ENCODE results near the gene LCN6. TPM values are rescaled to one million over a fixed set of nuclear protein-coding genes. Genes with fewer than 3 reads are reported as not detected.

Gene LCN6
- total and polyA plus RNA-seq, 10 of the 15 experiments (the other 5 are each of a cell fraction or from before 2014, with no cell fraction given): not detected

DNA sequence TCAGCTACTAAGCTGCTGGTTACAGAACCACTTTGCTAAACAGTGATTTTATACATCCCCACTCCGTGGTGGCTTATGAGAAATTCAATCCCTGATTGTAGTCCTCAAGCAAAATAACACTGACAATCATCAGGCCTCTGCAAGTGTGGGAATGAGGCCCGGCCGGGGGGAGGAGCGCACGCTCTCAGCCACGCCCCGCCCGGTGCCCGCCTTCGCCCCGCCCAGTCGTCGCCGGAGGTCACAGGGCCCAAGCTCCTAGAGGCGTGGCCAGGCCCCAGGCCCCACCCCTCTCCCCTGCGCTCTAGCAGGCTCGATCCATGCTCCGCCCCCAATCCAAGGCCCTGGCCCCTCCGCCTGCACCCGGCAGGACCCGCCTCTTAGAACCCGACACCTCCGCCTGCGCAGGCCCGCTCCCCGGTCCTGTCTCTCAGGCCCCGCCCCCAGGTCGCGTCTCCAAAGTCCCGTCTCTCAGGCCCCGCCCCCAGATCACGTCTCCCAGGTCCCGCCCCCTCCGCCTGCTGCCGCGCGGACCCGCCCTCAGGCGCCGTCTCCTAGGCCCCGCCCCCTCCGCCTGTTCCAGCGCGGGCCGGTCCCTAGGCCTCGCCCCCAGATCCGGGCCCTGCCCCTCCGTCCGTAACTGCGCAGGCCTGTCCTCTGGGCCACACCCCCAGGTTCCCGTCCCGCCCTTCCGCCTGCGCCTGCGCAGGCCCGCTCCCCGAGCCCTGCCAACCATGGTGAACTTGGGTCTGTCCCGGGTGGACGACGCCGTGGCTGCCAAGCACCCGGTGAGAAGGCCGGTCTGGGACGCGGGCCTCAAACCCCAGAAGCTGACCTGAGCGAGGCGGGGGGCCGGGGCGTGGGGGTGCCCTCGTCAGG, 42.6 kb upstream of the LCN6 start, which contains the start of gene TMEM141 (continued):
- TF ChIP-seq CUX1 (IDR thresholded peaks at IDR 0.05; ENCODE audit: insufficient replicate concordance, low read depth, low read length) (no peak), BRCA1 (IDR thresholded peaks at IDR 0.05; ENCODE audit: low read depth, low read length) (no peak), ZZZ3 (IDR thresholded peaks at IDR 0.05; ENCODE audit: control insufficient read depth, insufficient read length, low read depth) (no peak), HSF1 (IDR thresholded peaks at IDR 0.05; ENCODE audit: low read depth, low read length) (no peak), IKZF1 (conservative IDR thresholded peaks at IDR 0.05) (peak; percentile 94), TCF7 (IDR thresholded peaks at IDR 0.05; ENCODE audit: borderline replicate concordance) (no peak), NR2F1 (conservative IDR thresholded peaks at IDR 0.05) (no peak), E2F4 (IDR thresholded peaks at IDR 0.05; ENCODE audit: low read depth, low read length) (no peak), SREBF1 (IDR thresholded peaks at IDR 0.05; ENCODE audit: low read length) (no peak), EGR1 (IDR thresholded peaks at IDR 0.05; ENCODE audit: borderline replicate concordance in 1 of 2, low read depth in 2 of 2, low read length in 2 of 2) (peak in 1 of 2 experiments; percentile 58; a peak in 2 of 3 replicates), MXI1 (IDR thresholded peaks at IDR 0.05; ENCODE audit: low read depth, low read length) (peak; percentile 9; the same call in 1 of the 2 replicates), CEBPB (IDR thresholded peaks at IDR 0.05; ENCODE audit: borderline replicate concordance in 1 of 2, low read depth in 2 of 2, low read length in 2 of 2) (no peak), CHD4 (IDR thresholded peaks at IDR 0.05) (no peak), MEF2B (IDR thresholded peaks at IDR 0.05; ENCODE audit: partially characterized antibody, poor library complexity, severe bottlenecking) (no peak), EZH2 (IDR thresholded peaks at IDR 0.05; ENCODE audit: borderline replicate concordance, control insufficient read depth, low read depth, low read length) (no peak), CHD2 (IDR thresholded peaks at IDR 0.05; ENCODE audit: borderline replicate concordance, low read depth, low read length) (peak; percentile 55; the same call in 1 of the 2 replicates)
- TF ChIP-seq, protein P1, sequence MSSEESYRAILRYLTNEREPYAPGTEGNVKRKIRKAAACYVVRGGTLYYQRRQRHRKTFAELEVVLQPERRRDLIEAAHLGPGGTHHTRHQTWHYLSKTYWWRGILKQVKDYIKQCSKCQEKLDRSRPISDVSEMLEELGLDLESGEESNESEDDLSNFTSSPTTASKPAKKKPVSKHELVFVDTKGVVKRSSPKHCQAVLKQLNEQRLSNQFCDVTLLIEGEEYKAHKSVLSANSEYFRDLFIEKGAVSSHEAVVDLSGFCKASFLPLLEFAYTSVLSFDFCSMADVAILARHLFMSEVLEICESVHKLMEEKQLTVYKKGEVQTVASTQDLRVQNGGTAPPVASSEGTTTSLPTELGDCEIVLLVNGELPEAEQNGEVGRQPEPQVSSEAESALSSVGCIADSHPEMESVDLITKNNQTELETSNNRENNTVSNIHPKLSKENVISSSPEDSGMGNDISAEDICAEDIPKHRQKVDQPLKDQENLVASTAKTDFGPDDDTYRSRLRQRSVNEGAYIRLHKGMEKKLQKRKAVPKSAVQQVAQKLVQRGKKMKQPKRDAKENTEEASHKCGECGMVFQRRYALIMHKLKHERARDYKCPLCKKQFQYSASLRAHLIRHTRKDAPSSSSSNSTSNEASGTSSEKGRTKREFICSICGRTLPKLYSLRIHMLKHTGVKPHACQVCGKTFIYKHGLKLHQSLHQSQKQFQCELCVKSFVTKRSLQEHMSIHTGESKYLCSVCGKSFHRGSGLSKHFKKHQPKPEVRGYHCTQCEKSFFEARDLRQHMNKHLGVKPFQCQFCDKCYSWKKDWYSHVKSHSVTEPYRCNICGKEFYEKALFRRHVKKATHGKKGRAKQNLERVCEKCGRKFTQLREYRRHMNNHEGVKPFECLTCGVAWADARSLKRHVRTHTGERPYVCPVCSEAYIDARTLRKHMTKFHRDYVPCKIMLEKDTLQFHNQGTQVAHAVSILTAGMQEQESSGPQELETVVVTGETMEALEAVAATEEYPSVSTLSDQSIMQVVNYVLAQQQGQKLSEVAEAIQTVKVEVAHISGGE (CRISPR knock-in tag; IDR thresholded peaks at IDR 0.05): no peak
